Activated CD4-positive, alpha-beta memory T cell treated with anti-CD3 and anti-CD28 coated beads, Interleukin-2, amount 10 ng/mL, durations not matched to agents 7 days and 5 days (primary cell): Measurements from ENCODE around the gene CDKN2AIPNL. TPM values are rescaled to one million over a fixed set of nuclear protein-coding genes. Genes with fewer than 3 reads are reported as not detected.
A peak's percentile ranks its signal among the peaks of the same experiment; 100 is the strongest.
"Not testable (repeated sequence)": the region's sequence is repeated elsewhere in the genome, so short reads cannot be mapped to it uniquely, and the experiment has no call there.

ENCODE experiments used
- CTCF ChIA-PET: fragments of 350-600 bp; sonication (Branson Sonifier 250); formaldehyde crosslinking; loops from one replicate; lab custom pipeline; 2021; ENCODE audit warnings: antibody characterized with exemption, inconsistent platforms; lab: Charles Lee
- POLR2A ChIA-PET: fragments of 350-600 bp; sonication (Branson Sonifier 250); formaldehyde crosslinking; loops from one replicate; lab custom pipeline; 2021; ENCODE audit warnings: antibody characterized with exemption; lab: Charles Lee
- DNase-seq: peaks from one replicate; pipeline ENCODE4 v3.0.0-alpha.2; 2020
- H3K27ac Mint-ChIP-seq: one replicate; pipeline ENCODE4 v1.8.0; 2021; ENCODE audit warnings: mild to moderate bottlenecking, mixed read lengths
- H3K27me3 Mint-ChIP-seq: one replicate; pipeline ENCODE4 v1.8.0; 2021; ENCODE audit warnings: mixed read lengths
- H3K36me3 Mint-ChIP-seq: one replicate; pipeline ENCODE4 v1.8.0; 2021; ENCODE audit warnings: low read depth, mixed read lengths
- H3K4me1 Mint-ChIP-seq: one replicate; pipeline ENCODE4 v1.8.0; 2021; ENCODE audit warnings: mixed read lengths
- H3K4me3 Mint-ChIP-seq: one replicate; pipeline ENCODE4 v1.8.0; 2021; ENCODE audit warnings: mild to moderate bottlenecking, mixed read lengths
- H3K9me3 Mint-ChIP-seq: one replicate; pipeline ENCODE4 v1.8.0; 2021; ENCODE audit warnings: mixed read lengths
- total RNA-seq, 2 experiments: library from RNA; stranded (reverse); gene quantifications; one replicate each; pipeline ENCODE4 v1.2.3, GENCODE V29; 2021

Gene CDKN2AIPNL
- total RNA-seq, 2 experiments from 2014 or later, result 23.4 to 23.5 TPM

- no peak overlapping the region for H3K4me3 Mint-ChIP-seq
Measured at GRCh38 chr5:134383980-134384697, 27.5 kb downstream of the CDKN2AIPNL start.

GRCh38 chr5:134382204-134382603 lies 29.5 kb downstream of the CDKN2AIPNL start:
- peaks cover 18% of the 10 kb centered on the region for H3K4me1 Mint-ChIP-seq
- H3K27ac Mint-ChIP-seq, H3K9me3 Mint-ChIP-seq, H3K4me3 Mint-ChIP-seq, DNase-seq, H3K27me3 Mint-ChIP-seq: not testable (repeated sequence)
- POLR2A ChIA-PET, result interaction anchor here (1.1 to 3.5 kb wide), 4 partner anchors 10 to 30 kb away, joined by 3 to 24 read pairs (median 4); partner anchors contain the start of genes CDKN2AIPNL and UBE2B
- H3K36me3 Mint-ChIP-seq, result peaks cover 56% of the 10 kb centered on the region
- CTCF ChIA-PET, result interaction anchor here (0.6 to 2.8 kb wide), 4 partner anchors 10 to 205 kb away, joined by 4 to 11 read pairs (median 7); partner anchors contain the start of gene UBE2B

More at GRCh38 chr5:134383980-134384697, 27.5 kb downstream of the CDKN2AIPNL start:
- no peaks in the 10 kb centered on the region for H3K9me3 Mint-ChIP-seq
- DNase-seq, result no peak
- POLR2A ChIA-PET, result interaction anchor here (1.2 to 1.4 kb wide), 5 partner anchors 12 to 212 kb away, joined by 3 to 5 read pairs (median 3); no protein-coding TSS in a partner anchor
- CTCF ChIA-PET, result interaction anchor here (1.1 to 2.8 kb wide), 2 partner anchors 12 to 203 kb away, joined by 5 to 7 read pairs; partner anchors contain the start of gene UBE2B
- H3K27ac Mint-ChIP-seq, result peak overlapping the region; percentile 16
- peaks cover 12% of the 10 kb centered on the region for H3K4me1 Mint-ChIP-seq
- H3K27me3 Mint-ChIP-seq, result no peaks in the 10 kb centered on the region
- H3K36me3 Mint-ChIP-seq, result peaks cover 53% of the 10 kb centered on the region

GRCh38 chr5:134380346-134380745 lies 31.3 kb downstream of the CDKN2AIPNL start:
- Mint-ChIP-seq H3K27ac (no peak overlapping the region), H3K4me1 (peaks cover 20% of the 10 kb centered on the region), H3K27me3 (no peaks in the 10 kb centered on the region), H3K9me3 (no peaks in the 10 kb centered on the region), H3K36me3 (peaks cover 60% of the 10 kb centered on the region), H3K4me3 (no peak overlapping the region)
- ChIA-PET CTCF (interaction anchor here (0.7 to 1.2 kb wide), 4 partner anchors 9 to 196 kb away, joined by 3 to 4 read pairs (median 4); partner anchors contain the start of genes CDKN2AIPNL and UBE2B), POLR2A (interaction anchor here (1.0 to 3.5 kb wide), 2 partner anchors 8 to 31 kb away, joined by 3 to 24 read pairs; partner anchors contain the start of genes CDKN2AIPNL and UBE2B)
- DNase-seq, result no peak

GRCh38 chr5:134374232-134374631 lies 37.4 kb downstream of the CDKN2AIPNL start:
- no peak for DNase-seq
- POLR2A ChIA-PET, result interaction anchor here (1.3 to 4.3 kb wide), 3 partner anchors 8 to 38 kb away, joined by 3 to 56 read pairs (median 3); partner anchors contain the start of gene CDKN2AIPNL

GRCh38 chr5:134373633-134374032 lies 38.0 kb downstream of the CDKN2AIPNL start:
- H3K4me3 Mint-ChIP-seq, result peak overlapping the region; percentile 47
- H3K36me3 Mint-ChIP-seq, result peaks cover 50% of the 10 kb centered on the region
- H3K27me3 Mint-ChIP-seq, H3K27ac Mint-ChIP-seq, H3K9me3 Mint-ChIP-seq, CTCF ChIA-PET, DNase-seq: not testable (repeated sequence)
- POLR2A ChIA-PET, result interaction anchor here (4.3 kb wide), 1 partner anchor 38 kb away, joined by 56 read pairs; the partner anchor contains the start of gene CDKN2AIPNL
- H3K4me1 Mint-ChIP-seq, result peaks cover 35% of the 10 kb centered on the region

More at GRCh38 chr5:134374232-134374631, 37.4 kb downstream of the CDKN2AIPNL start:
- Mint-ChIP-seq H3K9me3 (no peaks in the 10 kb centered on the region), H3K4me3 (no peak overlapping the region), H3K4me1 (peaks cover 38% of the 10 kb centered on the region), H3K27ac (no peak overlapping the region), H3K27me3 (peaks cover 2% of the 10 kb centered on the region), H3K36me3 (peaks cover 54% of the 10 kb centered on the region)
- CTCF ChIA-PET, result interaction anchor here (1.2 kb wide), 2 partner anchors 37 to 213 kb away, joined by 4 read pairs; partner anchors contain the start of gene CDKN2AIPNL

GRCh38 chr5:134371834-134372340 lies 39.8 kb downstream of the CDKN2AIPNL start:
- no peaks in the 10 kb centered on the region for H3K9me3 Mint-ChIP-seq
- peaks cover 2% of the 10 kb centered on the region for H3K27me3 Mint-ChIP-seq
- H3K36me3 Mint-ChIP-seq, result peaks cover 44% of the 10 kb centered on the region
- H3K4me1 Mint-ChIP-seq, result peaks cover 40% of the 10 kb centered on the region
- peak; percentile 49 for DNase-seq
- POLR2A ChIA-PET, result interaction anchor here (0.7 to 5.3 kb wide), 43 partner anchors 9 to 533 kb away, joined by 3 to 67 read pairs (median 4); partner anchors contain the start of genes C5orf24, CAMLG, CDKN2AIPNL and DDX46
- peak overlapping the region; percentile 98 for H3K27ac Mint-ChIP-seq
- peak overlapping the region; percentile 97 for H3K4me3 Mint-ChIP-seq
- CTCF ChIA-PET, result interaction anchor here (0.9 to 2.9 kb wide), 12 partner anchors 8 to 215 kb away, joined by 3 to 23 read pairs (median 5); partner anchors contain the start of genes CDKN2AIPNL, JADE2 and PPP2CA

- H3K9me3 Mint-ChIP-seq, result no peaks in the 10 kb centered on the region
- peak; percentile 98 for DNase-seq
- CTCF ChIA-PET, result interaction anchor here (0.9 to 2.9 kb wide), 13 partner anchors 9 to 215 kb away, joined by 3 to 23 read pairs (median 5); partner anchors contain the start of genes CDKN2AIPNL, JADE2 and PPP2CA
- H3K4me1 Mint-ChIP-seq, result peaks cover 46% of the 10 kb centered on the region
- peak within 1 kb of the TSS; percentile 97 for H3K4me3 Mint-ChIP-seq
- peak within 1 kb of the TSS; percentile 98 for H3K27ac Mint-ChIP-seq
- H3K36me3 Mint-ChIP-seq, result peaks cover 44% of the 10 kb centered on the region
- peaks cover 2% of the 10 kb centered on the region for H3K27me3 Mint-ChIP-seq
- POLR2A ChIA-PET, result interaction anchor here (0.7 to 5.3 kb wide), 43 partner anchors 8 to 533 kb away, joined by 3 to 67 read pairs (median 4); partner anchors contain the start of genes C5orf24, CDKN2AIPNL, DDX46 and JADE2
Measured at GRCh38 chr5:134370871-134371833, 40.5 kb downstream of the CDKN2AIPNL start, which contains the start of gene UBE2B. UBE2B (plus strand) TSS chr5:134371569; CDS start chr5:134371596, 27 bp downstream.

GRCh38 chr5:134370311-134370870 lies 41.3 kb downstream of the CDKN2AIPNL start:
- Mint-ChIP-seq H3K4me3 (peak overlapping the region; percentile 97), H3K36me3 (peaks cover 40% of the 10 kb centered on the region), H3K27ac (peak overlapping the region; percentile 98), H3K9me3 (no peaks in the 10 kb centered on the region), H3K4me1 (peaks cover 48% of the 10 kb centered on the region), H3K27me3 (peaks cover 2% of the 10 kb centered on the region)
- POLR2A ChIA-PET, result interaction anchor here (1.0 to 5.3 kb wide), 15 partner anchors 9 to 475 kb away, joined by 3 to 67 read pairs (median 5); partner anchors contain the start of genes C5orf24, CDKN2AIPNL, JADE2 and PPP2CA
- CTCF ChIA-PET, result interaction anchor here (0.9 to 2.9 kb wide), 2 partner anchors 41 to 156 kb away, joined by 5 to 14 read pairs; partner anchors contain the start of genes CDKN2AIPNL and JADE2
- DNase-seq, result no peak

- H3K9me3 Mint-ChIP-seq, result no peaks in the 10 kb centered on the region
- H3K27ac Mint-ChIP-seq, result no peak overlapping the region
- H3K36me3 Mint-ChIP-seq, result peaks cover 10% of the 10 kb centered on the region
- ChIA-PET CTCF (interaction anchor here (1.5 kb wide), 1 partner anchor 222 kb away, joined by 4 read pairs; no protein-coding TSS in a partner anchor), POLR2A (no interaction called here)
- H3K27me3 Mint-ChIP-seq, result no peaks in the 10 kb centered on the region
- H3K4me1 Mint-ChIP-seq, result peaks cover 27% of the 10 kb centered on the region
- DNase-seq, result no peak
- no peak overlapping the region for H3K4me3 Mint-ChIP-seq
Measured at GRCh38 chr5:134365604-134366003, 46.1 kb downstream of the CDKN2AIPNL start.

- H3K9me3 Mint-ChIP-seq, result no peaks in the 10 kb centered on the region
Measured at GRCh38 chr5:134355681-134356080, 56.0 kb downstream of the CDKN2AIPNL start.

More at GRCh38 chr5:134355681-134356080, 56.0 kb downstream of the CDKN2AIPNL start:
- ChIA-PET POLR2A (no interaction called here), CTCF (no interaction called here)
- Mint-ChIP-seq H3K4me1 (no peaks in the 10 kb centered on the region), H3K4me3 (no peak overlapping the region), H3K27ac (no peak overlapping the region), H3K27me3 (no peaks in the 10 kb centered on the region), H3K36me3 (no peaks in the 10 kb centered on the region)
- DNase-seq, result no peak
